Measurements from ENCODE around the gene SPOCD1. TPM values are rescaled to one million over a fixed set of nuclear protein-coding genes. Genes with fewer than 3 reads are reported as not detected.

The SPOCD1 gene
- total RNA-seq, 1 donor from 2014 or later: 28.0 TPM

DNA sequence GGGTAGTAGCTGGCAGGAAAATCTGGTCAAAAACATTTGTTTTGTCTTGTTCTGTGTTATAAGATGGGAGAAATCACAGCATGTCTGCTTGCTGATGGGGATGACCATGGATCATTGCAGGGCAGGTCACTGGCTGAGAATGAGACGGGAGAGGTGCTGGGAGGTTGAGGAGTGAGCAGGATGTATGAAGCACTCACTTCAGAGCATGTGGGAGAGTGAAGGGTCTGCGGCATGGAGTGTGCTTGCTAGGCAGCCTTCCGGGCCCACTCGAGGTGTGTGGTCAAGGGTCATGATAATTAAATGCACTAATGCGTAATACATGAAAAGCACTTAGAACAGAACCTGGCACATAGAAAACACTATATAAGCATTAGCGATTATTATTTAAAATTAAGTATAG is 42.0 kb upstream of the SPOCD1 start:
- no peak overlapping the region for H3K9ac ChIP-seq (ENCODE audit: low read length)
- H3K9me3 ChIP-seq (ENCODE audit: insufficient read depth, low read depth, low read length): no peaks in the 10 kb centered on the region
- no peaks in the 10 kb centered on the region for H3K27me3 ChIP-seq (ENCODE audit: insufficient read depth, low read length)
- no peak overlapping the region for H3K27ac ChIP-seq (ENCODE audit: low read depth, low read length)
- no peaks in the 10 kb centered on the region for H4K20me1 ChIP-seq (ENCODE audit: insufficient read depth, low read length)
- H3K36me3 ChIP-seq (ENCODE audit: insufficient read depth, low read length): no peaks in the 10 kb centered on the region
- no peak overlapping the region for H3K27ac Mint-ChIP-seq (ENCODE audit: unreplicated experiment)
- no peaks in the 10 kb centered on the region for H3K79me2 ChIP-seq (ENCODE audit: insufficient read depth, low read length)
- H3K4me1 Mint-ChIP-seq (ENCODE audit: low read depth, unreplicated experiment): no peaks in the 10 kb centered on the region
- H3K4me3 Mint-ChIP-seq (ENCODE audit: unreplicated experiment): no peak overlapping the region
- no peak for TF ChIP-seq EZH2 (IDR thresholded peaks at IDR 0.05; ENCODE audit: insufficient read depth, low read length)
- TF ChIP-seq, protein P1, sequence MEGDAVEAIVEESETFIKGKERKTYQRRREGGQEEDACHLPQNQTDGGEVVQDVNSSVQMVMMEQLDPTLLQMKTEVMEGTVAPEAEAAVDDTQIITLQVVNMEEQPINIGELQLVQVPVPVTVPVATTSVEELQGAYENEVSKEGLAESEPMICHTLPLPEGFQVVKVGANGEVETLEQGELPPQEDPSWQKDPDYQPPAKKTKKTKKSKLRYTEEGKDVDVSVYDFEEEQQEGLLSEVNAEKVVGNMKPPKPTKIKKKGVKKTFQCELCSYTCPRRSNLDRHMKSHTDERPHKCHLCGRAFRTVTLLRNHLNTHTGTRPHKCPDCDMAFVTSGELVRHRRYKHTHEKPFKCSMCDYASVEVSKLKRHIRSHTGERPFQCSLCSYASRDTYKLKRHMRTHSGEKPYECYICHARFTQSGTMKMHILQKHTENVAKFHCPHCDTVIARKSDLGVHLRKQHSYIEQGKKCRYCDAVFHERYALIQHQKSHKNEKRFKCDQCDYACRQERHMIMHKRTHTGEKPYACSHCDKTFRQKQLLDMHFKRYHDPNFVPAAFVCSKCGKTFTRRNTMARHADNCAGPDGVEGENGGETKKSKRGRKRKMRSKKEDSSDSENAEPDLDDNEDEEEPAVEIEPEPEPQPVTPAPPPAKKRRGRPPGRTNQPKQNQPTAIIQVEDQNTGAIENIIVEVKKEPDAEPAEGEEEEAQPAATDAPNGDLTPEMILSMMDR (IDR thresholded peaks at IDR 0.05; ENCODE audit: insufficient read depth, low read depth, low read length): no peak
- H3K27me3 Mint-ChIP-seq (ENCODE audit: low read depth, unreplicated experiment): no peaks in the 10 kb centered on the region
- H3K4me1 ChIP-seq (ENCODE audit: insufficient read depth, low read length): no peaks in the 10 kb centered on the region
- H2AFZ ChIP-seq (ENCODE audit: low read depth, low read length): no peak overlapping the region
- H3K9me3 Mint-ChIP-seq (ENCODE audit: unreplicated experiment): peaks cover 3% of the 10 kb centered on the region
- H3K36me3 Mint-ChIP-seq (ENCODE audit: low read depth, unreplicated experiment): peaks cover 2% of the 10 kb centered on the region
- no peak for FAIRE-seq
- no peak for DNase-seq (ENCODE audit: low read depth)
- no peak overlapping the region for H3K4me3 ChIP-seq (ENCODE audit: insufficient read depth, low read depth, low read length)
- H3K4me2 ChIP-seq (ENCODE audit: low read length): no peak overlapping the region

DNA sequence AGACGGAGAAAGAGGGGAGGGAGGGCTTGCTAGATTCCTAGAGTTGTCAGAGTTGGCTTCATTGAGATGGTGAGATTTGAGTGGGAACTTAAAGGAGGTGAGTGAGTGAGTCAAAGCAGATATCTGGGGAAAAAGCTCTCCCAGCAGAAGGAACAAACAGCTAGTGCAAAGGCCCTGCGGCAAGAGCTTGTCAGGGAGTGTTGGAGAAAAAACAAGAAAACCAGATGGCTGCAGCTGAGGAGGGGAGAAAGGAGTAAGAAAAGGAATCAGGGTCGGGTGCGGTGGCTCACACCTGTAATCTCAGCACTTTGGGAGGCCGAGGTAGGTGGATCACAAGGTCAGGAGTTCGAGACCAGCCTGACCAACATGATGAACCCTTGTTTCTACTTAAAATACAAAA is 40.3 kb upstream of the SPOCD1 start:
- Mint-ChIP-seq H3K9me3 (ENCODE audit: unreplicated experiment) (peaks cover 3% of the 10 kb centered on the region), H3K4me1 (ENCODE audit: low read depth, unreplicated experiment) (no peaks in the 10 kb centered on the region), H3K27me3 (ENCODE audit: low read depth, unreplicated experiment) (no peaks in the 10 kb centered on the region), H3K27ac (ENCODE audit: unreplicated experiment) (no peak overlapping the region), H3K36me3 (ENCODE audit: low read depth, unreplicated experiment) (no peaks in the 10 kb centered on the region), H3K4me3 (ENCODE audit: unreplicated experiment) (no peak overlapping the region)
- H3K4me2 ChIP-seq (ENCODE audit: low read length): no peak overlapping the region
- H3K4me1 ChIP-seq (ENCODE audit: insufficient read depth, low read length): no peaks in the 10 kb centered on the region
- H3K79me2 ChIP-seq (ENCODE audit: insufficient read depth, low read length): no peaks in the 10 kb centered on the region
- TF ChIP-seq, protein P1 (IDR thresholded peaks at IDR 0.05; ENCODE audit: insufficient read depth, low read depth, low read length): no peak
- no peak for TF ChIP-seq EZH2 (IDR thresholded peaks at IDR 0.05; ENCODE audit: insufficient read depth, low read length)
- no peaks in the 10 kb centered on the region for H3K9me3 ChIP-seq (ENCODE audit: insufficient read depth, low read depth, low read length)
- H2AFZ ChIP-seq (ENCODE audit: low read depth, low read length): peak overlapping the region; percentile 50
- no peak overlapping the region for H3K9ac ChIP-seq (ENCODE audit: low read length)
- no peak overlapping the region for H3K4me3 ChIP-seq (ENCODE audit: insufficient read depth, low read depth, low read length)
- no peaks in the 10 kb centered on the region for H3K27me3 ChIP-seq (ENCODE audit: insufficient read depth, low read length)
- DNase-seq (ENCODE audit: low read depth): no peak
- FAIRE-seq: no peak
- H3K27ac ChIP-seq (ENCODE audit: low read depth, low read length): no peak overlapping the region
- no peaks in the 10 kb centered on the region for H3K36me3 ChIP-seq (ENCODE audit: insufficient read depth, low read length)
- H4K20me1 ChIP-seq (ENCODE audit: insufficient read depth, low read length): no peaks in the 10 kb centered on the region

DNA sequence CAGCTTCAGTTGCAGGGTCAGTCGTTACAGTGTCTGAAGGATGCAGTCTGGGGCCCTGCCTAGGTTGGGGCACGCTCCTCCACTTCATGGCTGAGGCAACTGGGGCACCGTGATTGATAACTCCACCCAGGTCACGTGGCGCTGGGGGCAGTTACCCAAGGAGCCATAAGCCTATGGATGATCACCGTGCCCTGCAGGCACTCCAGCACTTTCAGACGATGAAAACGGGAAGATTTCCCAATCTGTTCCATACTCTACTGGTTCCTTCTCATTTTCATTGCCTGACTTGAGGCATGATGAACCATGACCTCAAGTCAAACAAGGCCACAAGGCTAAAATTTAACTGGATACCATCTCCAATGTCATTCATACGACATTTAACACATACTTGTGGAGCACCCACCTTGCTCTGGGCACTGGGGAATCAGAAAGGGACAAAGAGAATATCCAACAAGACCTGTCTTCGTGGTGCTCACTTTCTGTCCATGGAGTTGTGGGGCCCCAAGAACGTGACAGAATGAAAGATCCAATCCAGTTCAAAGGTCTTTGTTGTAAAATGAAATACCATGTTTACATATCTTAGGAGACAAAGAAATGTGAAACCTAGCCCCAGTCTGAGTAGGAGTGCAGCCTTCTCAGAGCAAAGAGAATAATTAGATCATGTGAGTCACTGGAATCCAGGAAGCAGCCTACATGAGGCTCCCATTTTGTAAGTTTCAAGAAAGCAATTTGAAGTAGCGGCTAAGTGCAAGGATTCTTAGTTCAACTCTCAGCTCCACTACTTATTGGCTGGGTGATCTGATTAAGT is 39.4 kb upstream of the SPOCD1 start:
- peak overlapping the region; percentile 50 for H2AFZ ChIP-seq (ENCODE audit: low read depth, low read length)
- no peak overlapping the region for H3K4me2 ChIP-seq (ENCODE audit: low read length)
- Mint-ChIP-seq H3K27me3 (ENCODE audit: low read depth, unreplicated experiment) (no peaks in the 10 kb centered on the region), H3K36me3 (ENCODE audit: low read depth, unreplicated experiment) (no peaks in the 10 kb centered on the region), H3K9me3 (ENCODE audit: unreplicated experiment) (peaks cover 3% of the 10 kb centered on the region), H3K27ac (ENCODE audit: unreplicated experiment) (no peak overlapping the region), H3K4me1 (ENCODE audit: low read depth, unreplicated experiment) (no peaks in the 10 kb centered on the region), H3K4me3 (ENCODE audit: unreplicated experiment) (peak overlapping the region; percentile 46)
- no peak overlapping the region for H3K4me3 ChIP-seq (ENCODE audit: insufficient read depth, low read depth, low read length)
- FAIRE-seq (no peak), DNase-seq (ENCODE audit: low read depth) (peak; percentile 51)
- no peaks in the 10 kb centered on the region for H4K20me1 ChIP-seq (ENCODE audit: insufficient read depth, low read length)
- no peaks in the 10 kb centered on the region for H3K27me3 ChIP-seq (ENCODE audit: insufficient read depth, low read length)
- no peaks in the 10 kb centered on the region for H3K36me3 ChIP-seq (ENCODE audit: insufficient read depth, low read length)
- no peaks in the 10 kb centered on the region for H3K79me2 ChIP-seq (ENCODE audit: insufficient read depth, low read length)
- H3K9me3 ChIP-seq (ENCODE audit: insufficient read depth, low read depth, low read length): no peaks in the 10 kb centered on the region
- H3K4me1 ChIP-seq (ENCODE audit: insufficient read depth, low read length): no peaks in the 10 kb centered on the region
- no peak for TF ChIP-seq EZH2 (IDR thresholded peaks at IDR 0.05; ENCODE audit: insufficient read depth, low read length)
- TF ChIP-seq, protein P1 (IDR thresholded peaks at IDR 0.05; ENCODE audit: insufficient read depth, low read depth, low read length): no peak
- H3K27ac ChIP-seq (ENCODE audit: low read depth, low read length): no peak overlapping the region
- H3K9ac ChIP-seq (ENCODE audit: low read length): no peak overlapping the region
